Stimulated activated CD8-positive, alpha-beta memory T cell treated with anti-CD3 and anti-CD28 coated beads, Interleukin-12 subunit alpha, Interleukin-12 subunit beta, amount 100 ng/mL, for 24 hours (primary cell): ENCODE data around the gene RYR2.

Experiments
- DNase-seq: peaks from one replicate; pipeline ENCODE4 v3.0.0-alpha.2; 2020; ENCODE audit errors: extremely low read depth

The RYR2 gene

GRCh38 chr1:237448042-237448441 is 406.1 kb downstream of the RYR2 start:
- no peak for DNase-seq

- DNase-seq: no peak
Observed at GRCh38 chr1:237457573-237457972, 415.6 kb downstream of the RYR2 start.

GRCh38 chr1:237467320-237467719 is 425.3 kb downstream of the RYR2 start:
- DNase-seq: no peak

GRCh38 chr1:237470712-237471338 is 428.8 kb downstream of the RYR2 start:
- DNase-seq: no peak

GRCh38 chr1:237471377-237471776 is 429.4 kb downstream of the RYR2 start:
- no peak for DNase-seq

GRCh38 chr1:237471956-237472355 is 430.0 kb downstream of the RYR2 start:
- DNase-seq: no peak

- no peak for DNase-seq
Observed at GRCh38 chr1:237473854-237474253, 431.9 kb downstream of the RYR2 start.

GRCh38 chr1:237478082-237478481 is 436.1 kb downstream of the RYR2 start:
- no peak for DNase-seq

- DNase-seq: no peak
Observed at GRCh38 chr1:237478842-237479241, 436.9 kb downstream of the RYR2 start.

GRCh38 chr1:237482777-237483176 is 440.8 kb downstream of the RYR2 start:
- no peak for DNase-seq

GRCh38 chr1:237492359-237492758 is 450.4 kb downstream of the RYR2 start:
- DNase-seq: no peak

- DNase-seq: no peak
Observed at GRCh38 chr1:237500566-237500965, 458.6 kb downstream of the RYR2 start.

GRCh38 chr1:237503292-237503691 is 461.3 kb downstream of the RYR2 start:
- DNase-seq: no peak

- no peak for DNase-seq
Observed at GRCh38 chr1:237507005-237507404, 465.0 kb downstream of the RYR2 start.

- no peak for DNase-seq
Observed at GRCh38 chr1:237509748-237510147, 467.8 kb downstream of the RYR2 start.

GRCh38 chr1:237525102-237525501 is 483.1 kb downstream of the RYR2 start:
- no peak for DNase-seq

- no peak for DNase-seq
Observed at GRCh38 chr1:237527761-237528160, 485.8 kb downstream of the RYR2 start.

GRCh38 chr1:237528545-237528944 is 486.6 kb downstream of the RYR2 start:
- DNase-seq: no peak

- DNase-seq: no peak
Observed at GRCh38 chr1:237539055-237539454, 497.1 kb downstream of the RYR2 start.

GRCh38 chr1:237542525-237543418 is 500.8 kb downstream of the RYR2 start:
- DNase-seq: no peak

- no peak for DNase-seq
Observed at GRCh38 chr1:237553078-237553477, 511.1 kb downstream of the RYR2 start.

GRCh38 chr1:237556911-237557310 is 514.9 kb downstream of the RYR2 start:
- DNase-seq: no peak

GRCh38 chr1:237562242-237562823 is 520.3 kb downstream of the RYR2 start:
- DNase-seq: no peak
